Coronary artery (tissue), 2 donors: Measurements from ENCODE around the gene TMUB2.

ENCODE experiments used
- DNase-seq: peaks from one replicate; pipeline ENCODE4 v3.0.0-alpha.2; 2017; ENCODE audit warnings: low spot score
- H3K27ac ChIP-seq, 2 donors: fragments of 200-600 bp; sonication (generic); one replicate each; pipeline ENCODE4 v1.5.1; 2016 to 2019
- H3K4me3 ChIP-seq: fragments of 200-600 bp; sonication (generic); 2 replicates; pipeline ENCODE4 v1.5.1; 2016; ENCODE audit warnings: mild to moderate bottlenecking, moderate library complexity
- CTCF ChIP-seq: fragments of 200-600 bp; sonication (generic); IDR thresholded peaks from one replicate; pipeline ENCODE4 v1.5.1; 2019; ENCODE audit warnings: antibody characterized with exemption

The TMUB2 gene

GRCh38 chr17:44216694-44217093 lies 29.9 kb downstream of the TMUB2 start:
- H3K27ac ChIP-seq, result no peak overlapping the region
- no peak for TF ChIP-seq CTCF

GRCh38 chr17:44217738-44218343 lies 31.1 kb downstream of the TMUB2 start:
- peak overlapping the region; percentile 62 to 98 for H3K27ac ChIP-seq

More at GRCh38 chr17:44216694-44217093, 29.9 kb downstream of the TMUB2 start:
- H3K4me3 ChIP-seq, result no peak overlapping the region
- DNase-seq, result no peak

GRCh38 chr17:44218344-44219107 lies 31.8 kb downstream of the TMUB2 start:
- peak overlapping the region; percentile 89 for H3K4me3 ChIP-seq
- H3K27ac ChIP-seq, result peak overlapping the region; percentile 98
- peak; percentile 85 for DNase-seq
- peak; percentile 16 for TF ChIP-seq CTCF

More at GRCh38 chr17:44217738-44218343, 31.1 kb downstream of the TMUB2 start:
- TF ChIP-seq CTCF, result no peak
- H3K4me3 ChIP-seq, result peak overlapping the region; percentile 89
- no peak for DNase-seq

- DNase-seq, result peak; percentile 80
These were observed 32.4 kb downstream of the TMUB2 start for GRCh38 chr17:44219108-44219615.

GRCh38 chr17:44219616-44220212 lies 32.9 kb downstream of the TMUB2 start, which contains the start of gene UBTF:
UBTF (minus strand) TSS chr17:44219675; CDS start chr17:44218229, 1,446 bp downstream.
- DNase-seq, result no peak

More at GRCh38 chr17:44219108-44219615, 32.4 kb downstream of the TMUB2 start:
- H3K27ac ChIP-seq, result peak overlapping the region; percentile 98
- TF ChIP-seq CTCF, result no peak
- peak overlapping the region; percentile 89 for H3K4me3 ChIP-seq

More at GRCh38 chr17:44219616-44220212, 32.9 kb downstream of the TMUB2 start, which contains the start of gene UBTF:
- peak within 1 kb of the TSS; percentile 98 for H3K27ac ChIP-seq
- peak within 1 kb of the TSS; percentile 89 for H3K4me3 ChIP-seq
- TF ChIP-seq CTCF, result no peak
